ENCODE measurements around the gene CHST8. TPM values are rescaled to one million over a fixed set of nuclear protein-coding genes. Genes with fewer than 3 reads are reported as not detected.

Gene CHST8
- total and polyA plus RNA-seq, 4 donors = 0.05 to 0.07 TPM; not detected in 2

GRCh38 chr19:33722456-33723239, 100.9 kb downstream of the CHST8 start:
- H3K27ac ChIP-seq (ENCODE audit: low read depth in 1 of 2, low read length in 2 of 2) = no peak overlapping the region
- TF ChIP-seq EGR1 (IDR thresholded peaks at IDR 0.05; ENCODE audit: low read depth in 2 of 2) = no peak
- TF ChIP-seq SP1 (IDR thresholded peaks at IDR 0.05) = no peak
- TF ChIP-seq HNF4G (IDR thresholded peaks at IDR 0.05) = no peak
- no peak for TF ChIP-seq JUND (IDR thresholded peaks at IDR 0.05)
- no peak for TF ChIP-seq MAX (IDR thresholded peaks at IDR 0.05)
- TF ChIP-seq RXRA (IDR thresholded peaks at IDR 0.05) = no peak
- no peak for TF ChIP-seq ATF3 (IDR thresholded peaks at IDR 0.05)
- TF ChIP-seq ZBTB33 (IDR thresholded peaks at IDR 0.05) = no peak
- no peak for TF ChIP-seq TAF1 (conservative IDR thresholded peaks at IDR 0.05)
- TF ChIP-seq HNF4A (conservative IDR thresholded peaks at IDR 0.05) = no peak
- TF ChIP-seq FOXA1 (IDR thresholded peaks at IDR 0.05) = no peak
- no peak for TF ChIP-seq NR2F2 (IDR thresholded peaks at IDR 0.05)
- TF ChIP-seq GABPA (IDR thresholded peaks at IDR 0.05 in 1 of 2, conservative IDR thresholded peaks at IDR 0.05 in 1 of 2) = no peak
- no peak for TF ChIP-seq REST (IDR thresholded peaks at IDR 0.05)
- no peak for TF ChIP-seq FOXA2 (IDR thresholded peaks at IDR 0.05)
- no peak for TF ChIP-seq YY1 (IDR thresholded peaks at IDR 0.05)
- TF ChIP-seq CTCF (IDR thresholded peaks at IDR 0.05; ENCODE audit: low read depth, low read length, missing input control) = no peak
- no peak for TF ChIP-seq RAD21 (IDR thresholded peaks at IDR 0.05)
- no peaks in the 10 kb centered on the region for H3K9me3 ChIP-seq (ENCODE audit: control insufficient read depth in 4 of 4, low read length in 3 of 4)
- no peaks in the 10 kb centered on the region for H3K36me3 ChIP-seq (ENCODE audit: control insufficient read depth in 4 of 4, insufficient read depth in 3 of 4, low read depth in 1 of 4, low read length in 3 of 4)
- peaks cover 0 to 5% (median 2%) of the 10 kb centered on the region in 4 donors for H3K27me3 ChIP-seq (ENCODE audit: control insufficient read depth in 4 of 4, insufficient read depth in 4 of 4, low read length in 3 of 4)
- no peak for DNase-seq (ENCODE audit: low spot score)
- 38% methylated on average over 11 of the region's 11 CpGs for WGBS
- no peak overlapping the region for H3K9ac ChIP-seq (ENCODE audit: low read depth in 1 of 2, low read length in 2 of 2)
- no peaks in the 10 kb centered on the region for H3K4me1 ChIP-seq (ENCODE audit: control insufficient read depth in 4 of 4, insufficient read depth in 4 of 4, low read length in 3 of 4)
- H3K4me3 ChIP-seq (ENCODE audit: low read depth in 1 of 3, low read length in 3 of 3) = no peak overlapping the region
